Stomach (tissue), 4 donors: ENCODE data around the gene CYB5R3.

Experiments used
- POLR2A ChIP-seq, 4 donors: fragments of 450-650 bp; IDR thresholded peaks; one replicate each; pipeline ENCODE4 v1.6.1; 2016; ENCODE audit warnings: antibody characterized with exemption in 4 of 4, control low read depth in 2 of 4, mild to moderate bottlenecking in 1 of 4, moderate library complexity in 1 of 4
- POLR2AphosphoS5 ChIP-seq, 3 donors: sonication (generic); formaldehyde crosslinking; IDR thresholded peaks; one replicate each; pipeline ENCODE4 v1.6.1; 2016; ENCODE audit warnings: antibody characterized with exemption in 3 of 3
- TF ChIP-seq, protein P1 (sequence below), 7 experiments: fragments of 450-650 bp in 4 of 7; fragments of 200-600 bp in 3 of 7; sonication (generic) in 3 of 7; IDR thresholded peaks; one replicate each; pipeline ENCODE4 v1.5.1; 2016 to 2019; ENCODE audit warnings: antibody characterized with exemption in 7 of 7, control low read depth in 2 of 7, mild to moderate bottlenecking in 1 of 7

DNA sequence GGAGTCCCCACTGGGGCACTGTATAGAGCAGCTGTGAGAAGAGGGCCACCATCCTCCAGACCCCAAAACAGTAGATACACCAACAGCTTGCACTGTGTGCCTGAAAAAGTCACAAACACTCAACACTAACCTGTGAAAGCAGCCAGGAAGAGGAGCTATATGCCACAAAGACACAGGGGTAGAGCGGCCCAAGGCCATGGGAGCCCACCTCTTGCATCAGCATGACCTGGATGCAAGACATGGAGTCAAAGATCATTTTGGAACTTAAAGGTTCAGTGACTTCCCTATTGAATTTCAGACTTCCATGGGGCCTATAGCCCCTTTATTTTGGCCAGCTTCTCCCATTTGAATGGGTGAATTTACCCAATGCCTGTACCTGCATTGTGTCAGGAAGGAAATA is 29.7 kb upstream of the CYB5R3 start:
- TF ChIP-seq, protein P1, sequence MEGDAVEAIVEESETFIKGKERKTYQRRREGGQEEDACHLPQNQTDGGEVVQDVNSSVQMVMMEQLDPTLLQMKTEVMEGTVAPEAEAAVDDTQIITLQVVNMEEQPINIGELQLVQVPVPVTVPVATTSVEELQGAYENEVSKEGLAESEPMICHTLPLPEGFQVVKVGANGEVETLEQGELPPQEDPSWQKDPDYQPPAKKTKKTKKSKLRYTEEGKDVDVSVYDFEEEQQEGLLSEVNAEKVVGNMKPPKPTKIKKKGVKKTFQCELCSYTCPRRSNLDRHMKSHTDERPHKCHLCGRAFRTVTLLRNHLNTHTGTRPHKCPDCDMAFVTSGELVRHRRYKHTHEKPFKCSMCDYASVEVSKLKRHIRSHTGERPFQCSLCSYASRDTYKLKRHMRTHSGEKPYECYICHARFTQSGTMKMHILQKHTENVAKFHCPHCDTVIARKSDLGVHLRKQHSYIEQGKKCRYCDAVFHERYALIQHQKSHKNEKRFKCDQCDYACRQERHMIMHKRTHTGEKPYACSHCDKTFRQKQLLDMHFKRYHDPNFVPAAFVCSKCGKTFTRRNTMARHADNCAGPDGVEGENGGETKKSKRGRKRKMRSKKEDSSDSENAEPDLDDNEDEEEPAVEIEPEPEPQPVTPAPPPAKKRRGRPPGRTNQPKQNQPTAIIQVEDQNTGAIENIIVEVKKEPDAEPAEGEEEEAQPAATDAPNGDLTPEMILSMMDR (IDR thresholded peaks at IDR 0.05): no peak
- no peak for TF ChIP-seq POLR2AphosphoS5 (IDR thresholded peaks at IDR 0.05)
- TF ChIP-seq POLR2A (IDR thresholded peaks at IDR 0.05): no peak
